Measurements from ENCODE around the gene FAM107B. TPM values are rescaled to one million over a fixed set of nuclear protein-coding genes. Genes with fewer than 3 reads are reported as not detected.

FAM107B gene
- total and polyA plus RNA-seq, 2 of the 8 experiments (the other 6 are each of a cell fraction or from before 2014, with no cell fraction given): 7.5 to 28.1 TPM

GRCh38 chr10:14581553-14582321, 193.0 kb downstream of the FAM107B start (continued):
- no peak for TF ChIP-seq BACH1 (IDR thresholded peaks at IDR 0.05; ENCODE audit: low read length)
- no peak for TF ChIP-seq NANOG (IDR thresholded peaks at IDR 0.05; ENCODE audit: insufficient read depth, low read depth, low read length, poor library complexity, severe bottlenecking)

Measured in H1 (cell line).